GM23338 (cell line): ENCODE data around the gene ETF1. TPM values are rescaled to one million over a fixed set of nuclear protein-coding genes. Genes with fewer than 3 reads are reported as not detected.
A peak's percentile ranks its signal among the peaks of the same experiment; 100 is the strongest.

Experiments used
- ATAC-seq: fragments of 200-7000 bp; cut with Tn5 transposase; 3 replicates; pipeline ENCODE4 v1.9.1; 2020
- DNase-seq: peaks from one replicate; pipeline ENCODE4 v3.0.0-alpha.2; 2015; ENCODE audit warnings: low spot score
- H2AFZ ChIP-seq: fragments of 200-600 bp; sonication (generic); 2 replicates; pipeline ENCODE4 v1.8.0; 2016; ENCODE audit warnings: antibody characterized with exemption, mild to moderate bottlenecking, moderate library complexity
- H3F3A ChIP-seq: fragments of 200-600 bp; sonication (generic); replicated peaks from 2 replicates; pipeline ENCODE4 v1.8.0; 2017; ENCODE audit warnings: antibody characterized with exemption, mixed run types, low read depth
- H3K27ac ChIP-seq: fragments of 200-600 bp; sonication (generic); 2 replicates; pipeline ENCODE4 v1.6.1; 2016; ENCODE audit warnings: low read depth
- H3K27me3 ChIP-seq: fragments of 200-600 bp; sonication (generic); 2 replicates; pipeline ENCODE4 v1.8.0; 2016; ENCODE audit warnings: mild to moderate bottlenecking, mixed run types, moderate library complexity; ENCODE audit not compliant: insufficient read depth
- H3K36me3 ChIP-seq: fragments of 200-600 bp; sonication (generic); 2 replicates; pipeline ENCODE4 v1.8.0; 2016; ENCODE audit warnings: mild to moderate bottlenecking; ENCODE audit not compliant: insufficient read depth
- H3K4me1 ChIP-seq: fragments of 200-600 bp; sonication (generic); 2 replicates; pipeline ENCODE4 v1.8.0; 2016; ENCODE audit warnings: mild to moderate bottlenecking, moderate library complexity; ENCODE audit not compliant: insufficient read depth
- H3K4me2 ChIP-seq: fragments of 200-600 bp; sonication (generic); 2 replicates; pipeline ENCODE4 v1.7.1; 2017; ENCODE audit warnings: mixed run types
- H3K4me3 ChIP-seq: fragments of 200-600 bp; sonication (generic); 2 replicates; pipeline ENCODE4 v1.6.1; 2016; ENCODE audit warnings: mixed run types
- H3K79me2 ChIP-seq: fragments of 200-600 bp; sonication (generic); replicated peaks from 2 replicates; pipeline ENCODE4 v1.8.0; 2017; ENCODE audit warnings: mild to moderate bottlenecking; ENCODE audit not compliant: insufficient read depth
- H3K9me2 ChIP-seq: fragments of 200-600 bp; sonication (generic); 2 replicates; pipeline ENCODE4 v1.8.0; 2017; ENCODE audit not compliant: insufficient read depth
- H4K20me1 ChIP-seq: fragments of 200-600 bp; sonication (generic); replicated peaks from 2 replicates; pipeline ENCODE4 v1.8.0; 2017; ENCODE audit warnings: mild to moderate bottlenecking; ENCODE audit not compliant: insufficient read depth
- H3K27ac Mint-ChIP-seq: 2 replicates; pipeline ENCODE4 v1.8.0; 2020; ENCODE audit warnings: inconsistent platforms, mild to moderate bottlenecking, moderate library complexity, mixed read lengths
- H3K27me3 Mint-ChIP-seq: 3 replicates; pipeline ENCODE4 v1.8.0; 2022; ENCODE audit warnings: low read depth, mild to moderate bottlenecking, moderate library complexity, mixed read lengths, inconsistent platforms; ENCODE audit not compliant: insufficient read depth, poor library complexity
- H3K36me3 Mint-ChIP-seq: 3 replicates; pipeline ENCODE4 v1.8.0; 2021; ENCODE audit warnings: low read depth, mild to moderate bottlenecking, inconsistent platforms, moderate library complexity, mixed read lengths
- H3K4me1 Mint-ChIP-seq: 3 replicates; pipeline ENCODE4 v1.8.0; 2020; ENCODE audit warnings: mild to moderate bottlenecking, inconsistent platforms, mixed read lengths
- H3K4me3 Mint-ChIP-seq: 3 replicates; pipeline ENCODE4 v1.8.0; 2021; ENCODE audit warnings: moderate library complexity, mild to moderate bottlenecking, inconsistent platforms, mixed read lengths
- H3K9me3 Mint-ChIP-seq: 3 replicates; pipeline ENCODE4 v1.8.0; 2020; ENCODE audit warnings: moderate library complexity, mild to moderate bottlenecking, inconsistent platforms, mixed read lengths
- CREB1 ChIP-seq: fragments of 250-450 bp; sonication (Bioruptor Pico); IDR thresholded peaks from 2 replicates; pipeline ENCODE4 v1.5.0; 2020; ENCODE audit warnings: low read depth, mild to moderate bottlenecking, moderate library complexity
- NANOG ChIP-seq: IDR thresholded peaks from 2 replicates; pipeline ENCODE4 v1.6.1; 2016; ENCODE audit warnings: antibody characterized with exemption, borderline replicate concordance
- STAT1 ChIP-seq: IDR thresholded peaks from one replicate; pipeline ENCODE4 v1.6.1; 2016; ENCODE audit warnings: antibody characterized with exemption; ENCODE audit not compliant: unreplicated experiment
- polyA plus RNA-seq: library from polyadenylated mRNA; unstranded; fragments of >200 nt; fragmentation: Nextera tagmentation; extraction: Ambion mirVana; gene quantifications from 2 replicates; pipeline ENCODE4 v1.2.1, GENCODE V29; 2016
- total RNA-seq: library from RNA; depleted of rRNA; stranded (reverse); fragments of >200 nt; shearing (Covaris generic); gene quantifications from 2 replicates; pipeline ENCODE4 v1.2.3, GENCODE V29; 2014
- TF ChIP-seq, protein P1 (sequence below): IDR thresholded peaks from one replicate; pipeline ENCODE4 v1.6.1; 2018; ENCODE audit warnings: antibody characterized with exemption; ENCODE audit not compliant: unreplicated experiment
- TF ChIP-seq, protein P2 (sequence below): IDR thresholded peaks from 2 replicates; pipeline ENCODE4 v1.6.1; 2016; ENCODE audit warnings: antibody characterized with exemption

Gene ETF1
- total and polyA plus RNA-seq, 2 experiments from 2014 or later, result 68.9 to 136 TPM

DNA sequence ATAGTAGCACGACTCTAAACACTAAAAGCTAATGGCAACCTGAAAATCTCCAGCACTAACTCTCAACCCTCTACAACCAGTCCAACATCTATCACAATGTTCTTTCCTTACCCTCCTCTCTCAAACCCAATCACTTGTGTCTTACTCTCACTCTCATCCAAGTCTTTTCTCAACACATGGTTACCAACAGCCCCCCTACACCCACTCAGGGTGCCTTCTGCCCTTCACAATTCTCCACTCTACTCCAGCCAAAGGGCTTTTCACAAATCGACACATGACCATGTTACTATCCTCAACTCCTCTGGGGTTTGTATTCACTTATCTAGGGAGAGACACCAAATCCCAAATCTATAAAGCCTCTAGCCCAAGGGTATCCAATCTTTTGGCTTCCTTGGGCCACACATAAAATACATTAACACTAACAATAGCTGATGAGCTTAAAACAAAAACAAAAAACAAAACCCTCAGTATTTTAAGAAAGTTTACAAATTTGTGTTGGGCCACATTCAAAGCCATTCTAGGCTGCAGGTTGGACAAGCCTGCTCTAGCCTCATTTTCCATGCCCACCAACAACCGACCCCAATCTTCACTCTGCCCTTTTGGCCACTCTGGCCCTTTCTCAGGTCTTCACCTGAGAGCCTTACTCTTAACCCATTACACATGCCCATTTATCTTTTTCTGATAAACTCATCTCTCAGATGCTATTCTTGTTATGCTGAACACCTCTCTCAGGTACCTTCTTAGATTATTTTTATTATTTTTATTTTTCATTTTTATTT is 20.5 kb upstream of the ETF1 start:
- no peak for DNase-seq
- no peak overlapping the region; the same call in 1 of the 2 replicates for H3K27ac ChIP-seq
- no peak for TF ChIP-seq CREB1
- no peak overlapping the region for H3K4me3 ChIP-seq
- no peak overlapping the region for H2AFZ ChIP-seq
- Mint-ChIP-seq H3K4me3 (no peak overlapping the region), H3K4me1 (no peaks in the 10 kb centered on the region), H3K27ac (peak overlapping the region; percentile 4; the same call in 1 of the 2 replicates), H3K9me3 (no peaks in the 10 kb centered on the region), H3K27me3 (peaks cover 2% of the 10 kb centered on the region), H3K36me3 (peaks cover 93% of the 10 kb centered on the region)
- H4K20me1 ChIP-seq, result peaks cover 86% of the 10 kb centered on the region
- no peaks in the 10 kb centered on the region for H3K4me1 ChIP-seq
- H3K79me2 ChIP-seq, result peaks cover 83% of the 10 kb centered on the region
- no peaks in the 10 kb centered on the region for H3K9me2 ChIP-seq
- ATAC-seq, result no peak
- no peaks in the 10 kb centered on the region for H3K27me3 ChIP-seq
- H3K4me2 ChIP-seq, result no peak overlapping the region
- peaks cover 22% of the 10 kb centered on the region for H3F3A ChIP-seq
- peaks cover 94% of the 10 kb centered on the region for H3K36me3 ChIP-seq

DNA sequence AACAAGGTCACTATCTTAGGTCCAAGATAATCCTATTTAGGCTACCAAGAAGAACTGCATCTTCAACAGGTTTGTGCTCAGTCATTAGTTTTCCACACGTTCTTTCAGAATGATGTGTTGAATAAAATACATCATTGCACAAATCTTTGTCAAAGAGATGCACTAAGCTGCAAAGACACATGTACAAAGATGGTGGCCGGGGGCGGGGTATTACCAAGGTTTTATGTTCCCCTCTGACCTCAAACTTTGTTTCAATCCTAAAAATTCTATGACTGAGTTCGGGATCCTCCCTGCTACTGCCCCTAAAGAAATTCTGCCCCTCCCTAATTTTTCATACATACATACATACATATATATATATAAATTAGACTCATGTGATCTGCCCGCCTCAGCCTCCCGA is 17.9 kb upstream of the ETF1 start:
- Histone ChIP-seq H2AFZ (no peak overlapping the region), H3K9me2 (no peaks in the 10 kb centered on the region), H3K27me3 (no peaks in the 10 kb centered on the region), H3K4me3 (no peak overlapping the region), H3K27ac (no peak overlapping the region), H3F3A (peaks cover 32% of the 10 kb centered on the region), H4K20me1 (peaks cover 80% of the 10 kb centered on the region), H3K36me3 (peaks cover 94% of the 10 kb centered on the region), H3K4me1 (no peaks in the 10 kb centered on the region), H3K79me2 (peaks cover 61% of the 10 kb centered on the region), H3K4me2 (no peak overlapping the region)
- no peaks in the 10 kb centered on the region for H3K4me1 Mint-ChIP-seq
- no peak overlapping the region for H3K27ac Mint-ChIP-seq
- H3K36me3 Mint-ChIP-seq, result peaks cover 93% of the 10 kb centered on the region
- ATAC-seq (no peak), DNase-seq (no peak)
- H3K4me3 Mint-ChIP-seq, result no peak overlapping the region
- H3K27me3 Mint-ChIP-seq, result peaks cover 2% of the 10 kb centered on the region
- no peaks in the 10 kb centered on the region for H3K9me3 Mint-ChIP-seq
- no peak for TF ChIP-seq STAT1
- TF ChIP-seq, protein P1, sequence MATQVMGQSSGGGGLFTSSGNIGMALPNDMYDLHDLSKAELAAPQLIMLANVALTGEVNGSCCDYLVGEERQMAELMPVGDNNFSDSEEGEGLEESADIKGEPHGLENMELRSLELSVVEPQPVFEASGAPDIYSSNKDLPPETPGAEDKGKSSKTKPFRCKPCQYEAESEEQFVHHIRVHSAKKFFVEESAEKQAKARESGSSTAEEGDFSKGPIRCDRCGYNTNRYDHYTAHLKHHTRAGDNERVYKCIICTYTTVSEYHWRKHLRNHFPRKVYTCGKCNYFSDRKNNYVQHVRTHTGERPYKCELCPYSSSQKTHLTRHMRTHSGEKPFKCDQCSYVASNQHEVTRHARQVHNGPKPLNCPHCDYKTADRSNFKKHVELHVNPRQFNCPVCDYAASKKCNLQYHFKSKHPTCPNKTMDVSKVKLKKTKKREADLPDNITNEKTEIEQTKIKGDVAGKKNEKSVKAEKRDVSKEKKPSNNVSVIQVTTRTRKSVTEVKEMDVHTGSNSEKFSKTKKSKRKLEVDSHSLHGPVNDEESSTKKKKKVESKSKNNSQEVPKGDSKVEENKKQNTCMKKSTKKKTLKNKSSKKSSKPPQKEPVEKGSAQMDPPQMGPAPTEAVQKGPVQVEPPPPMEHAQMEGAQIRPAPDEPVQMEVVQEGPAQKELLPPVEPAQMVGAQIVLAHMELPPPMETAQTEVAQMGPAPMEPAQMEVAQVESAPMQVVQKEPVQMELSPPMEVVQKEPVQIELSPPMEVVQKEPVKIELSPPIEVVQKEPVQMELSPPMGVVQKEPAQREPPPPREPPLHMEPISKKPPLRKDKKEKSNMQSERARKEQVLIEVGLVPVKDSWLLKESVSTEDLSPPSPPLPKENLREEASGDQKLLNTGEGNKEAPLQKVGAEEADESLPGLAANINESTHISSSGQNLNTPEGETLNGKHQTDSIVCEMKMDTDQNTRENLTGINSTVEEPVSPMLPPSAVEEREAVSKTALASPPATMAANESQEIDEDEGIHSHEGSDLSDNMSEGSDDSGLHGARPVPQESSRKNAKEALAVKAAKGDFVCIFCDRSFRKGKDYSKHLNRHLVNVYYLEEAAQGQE, result no peak
- TF ChIP-seq, protein P2, sequence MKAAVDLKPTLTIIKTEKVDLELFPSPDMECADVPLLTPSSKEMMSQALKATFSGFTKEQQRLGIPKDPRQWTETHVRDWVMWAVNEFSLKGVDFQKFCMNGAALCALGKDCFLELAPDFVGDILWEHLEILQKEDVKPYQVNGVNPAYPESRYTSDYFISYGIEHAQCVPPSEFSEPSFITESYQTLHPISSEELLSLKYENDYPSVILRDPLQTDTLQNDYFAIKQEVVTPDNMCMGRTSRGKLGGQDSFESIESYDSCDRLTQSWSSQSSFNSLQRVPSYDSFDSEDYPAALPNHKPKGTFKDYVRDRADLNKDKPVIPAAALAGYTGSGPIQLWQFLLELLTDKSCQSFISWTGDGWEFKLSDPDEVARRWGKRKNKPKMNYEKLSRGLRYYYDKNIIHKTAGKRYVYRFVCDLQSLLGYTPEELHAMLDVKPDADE, result no peak

DNA sequence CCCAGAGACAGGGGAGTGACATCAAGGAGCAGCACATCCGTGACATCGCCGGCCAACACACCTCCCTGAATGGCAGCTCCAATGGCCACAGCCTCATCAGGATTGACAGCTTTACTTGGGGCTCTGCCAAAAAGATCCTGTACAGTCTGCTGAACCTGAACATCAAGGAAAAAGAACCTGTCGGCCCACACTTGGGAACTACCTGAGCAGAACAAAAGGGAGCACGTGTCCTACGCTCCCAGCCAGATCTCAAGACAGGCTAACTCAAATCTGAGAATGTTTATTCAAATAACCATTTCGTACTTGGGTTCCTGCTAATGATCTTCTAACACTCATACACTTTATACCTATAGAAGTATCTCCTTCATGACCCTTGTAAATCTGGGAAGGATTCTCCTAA is 16.9 kb upstream of the ETF1 start:
- Mint-ChIP-seq H3K27me3 (peaks cover 2% of the 10 kb centered on the region), H3K9me3 (no peaks in the 10 kb centered on the region), H3K4me1 (no peaks in the 10 kb centered on the region), H3K36me3 (peaks cover 93% of the 10 kb centered on the region), H3K27ac (no peak overlapping the region), H3K4me3 (no peak overlapping the region)
- H3K9me2 ChIP-seq, result no peaks in the 10 kb centered on the region
- no peak overlapping the region for H3K27ac ChIP-seq
- ATAC-seq (no peak), DNase-seq (no peak)
- H2AFZ ChIP-seq, result no peak overlapping the region
- peaks cover 51% of the 10 kb centered on the region for H3K79me2 ChIP-seq
- H3K4me2 ChIP-seq, result no peak overlapping the region
- peaks cover 94% of the 10 kb centered on the region for H3K36me3 ChIP-seq
- no peaks in the 10 kb centered on the region for H3K4me1 ChIP-seq
- no peak overlapping the region for H3K4me3 ChIP-seq
- H3F3A ChIP-seq, result peaks cover 35% of the 10 kb centered on the region
- peaks cover 76% of the 10 kb centered on the region for H4K20me1 ChIP-seq
- H3K27me3 ChIP-seq, result no peaks in the 10 kb centered on the region
- no peak for TF ChIP-seq NANOG
